GM15510 (cell line): Measurements from ENCODE around the gene MINDY3.

Experiments used
- POLR2A ChIP-seq: IDR thresholded peaks from 3 replicates; pipeline ENCODE4 v1.6.1; 2011; ENCODE audit warnings: borderline replicate concordance; ENCODE audit not compliant: insufficient read length; ENCODE audit errors: extremely low read depth

The MINDY3 gene

GRCh38 chr10:15863323-15863722 is 3.0 kb upstream of the MINDY3 start:
- TF ChIP-seq POLR2A, result no peak

GRCh38 chr10:15860692-15861201 is 440 bp upstream of the MINDY3 start:
- TF ChIP-seq POLR2A, result no peak

- no peak for TF ChIP-seq POLR2A
These were observed 800 bp downstream of the MINDY3 start for GRCh38 chr10:15859509-15859905.

GRCh38 chr10:15858861-15859281 is 1.4 kb downstream of the MINDY3 start:
- TF ChIP-seq POLR2A, result no peak

GRCh38 chr10:15857107-15857575 is 3.2 kb downstream of the MINDY3 start:
- no peak for TF ChIP-seq POLR2A

DNA sequence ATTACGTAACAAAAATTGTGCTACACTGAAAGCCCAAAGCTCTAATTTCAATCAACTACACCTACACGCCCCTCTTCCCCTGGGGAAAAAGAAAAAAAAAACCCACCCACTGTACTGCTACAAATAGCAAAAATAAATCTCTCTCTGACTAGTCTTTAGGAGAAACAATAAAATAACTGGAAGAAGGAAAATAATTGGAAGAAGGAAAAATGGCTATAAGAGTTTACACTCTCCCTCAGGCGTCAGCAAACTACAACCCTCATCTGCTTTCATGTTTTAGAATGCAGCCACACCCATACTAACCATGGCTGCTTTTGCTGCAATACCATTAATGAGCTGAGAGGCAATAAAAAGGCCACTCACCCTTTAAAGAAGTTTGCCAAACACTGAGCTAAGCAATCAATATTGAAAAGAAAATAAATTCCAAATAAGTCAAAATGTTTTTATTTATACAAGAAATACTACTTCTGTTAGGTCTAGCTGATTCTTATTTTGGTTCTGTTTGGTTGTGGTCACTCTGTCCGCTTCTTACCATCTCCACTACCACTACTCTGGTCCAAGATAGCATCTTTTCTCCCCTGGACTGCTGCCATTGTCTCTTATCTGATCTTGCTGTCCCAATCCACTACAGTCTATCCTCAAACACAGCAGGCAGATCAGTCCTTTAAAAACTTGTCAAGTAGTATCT is 3.8 kb downstream of the MINDY3 start:
- no peak for TF ChIP-seq POLR2A

DNA sequence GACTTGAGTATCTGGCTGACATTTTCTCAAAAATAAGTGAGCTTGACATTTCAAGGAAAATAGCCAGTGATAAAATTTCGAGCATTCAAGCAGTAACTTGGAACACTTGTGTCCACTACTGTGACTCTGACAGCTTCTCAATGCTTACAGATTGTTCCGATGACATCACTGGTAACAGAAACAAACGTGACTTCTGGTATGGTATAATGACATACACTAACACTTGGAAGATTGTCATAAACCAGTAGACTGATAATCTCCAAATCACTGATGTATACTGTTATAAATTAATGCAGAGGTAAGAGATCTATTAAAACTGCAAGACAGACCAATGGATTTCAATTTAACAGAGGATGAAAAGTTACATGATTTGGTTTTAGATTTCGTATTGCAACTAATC is 6.5 kb downstream of the MINDY3 start:
- no peak for TF ChIP-seq POLR2A

GRCh38 chr10:15852111-15852557 is 8.2 kb downstream of the MINDY3 start:
- TF ChIP-seq POLR2A, result no peak

GRCh38 chr10:15849316-15849715 is 11.0 kb downstream of the MINDY3 start:
- no peak for TF ChIP-seq POLR2A

GRCh38 chr10:15847481-15847880 is 12.8 kb downstream of the MINDY3 start:
- no peak for TF ChIP-seq POLR2A

GRCh38 chr10:15844517-15844916 is 15.8 kb downstream of the MINDY3 start:
- TF ChIP-seq POLR2A, result no peak

- no peak for TF ChIP-seq POLR2A
These were observed 16.6 kb downstream of the MINDY3 start for GRCh38 chr10:15843695-15844094.

DNA sequence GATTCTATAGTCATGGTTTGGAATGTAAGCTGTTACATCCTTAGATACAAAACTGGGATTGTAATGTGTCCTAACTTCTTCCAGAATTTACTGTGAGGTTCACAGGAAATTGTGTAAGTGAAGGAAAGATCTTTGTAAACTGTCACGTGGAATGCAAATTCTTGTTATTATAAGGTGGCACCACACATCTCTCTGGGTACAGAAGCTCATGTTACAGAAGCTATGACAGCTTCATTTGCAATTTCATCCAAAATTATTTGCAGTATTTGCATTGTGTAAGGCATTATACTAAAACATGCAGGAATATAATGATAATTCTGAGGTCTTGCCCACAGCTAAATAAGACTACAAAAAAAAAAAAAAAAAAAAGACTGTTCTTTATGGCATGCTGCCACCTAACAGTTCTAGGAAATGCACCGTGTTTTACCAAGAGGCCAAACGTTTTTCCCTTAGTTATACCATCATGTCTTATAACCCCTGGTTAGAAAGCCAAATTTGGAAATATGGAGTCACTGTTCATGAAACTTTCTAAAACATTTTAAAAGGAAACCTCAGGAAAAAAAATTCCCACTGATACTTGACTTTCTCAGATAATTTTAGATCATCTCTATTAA is 17.6 kb downstream of the MINDY3 start:
- TF ChIP-seq POLR2A, result no peak

DNA sequence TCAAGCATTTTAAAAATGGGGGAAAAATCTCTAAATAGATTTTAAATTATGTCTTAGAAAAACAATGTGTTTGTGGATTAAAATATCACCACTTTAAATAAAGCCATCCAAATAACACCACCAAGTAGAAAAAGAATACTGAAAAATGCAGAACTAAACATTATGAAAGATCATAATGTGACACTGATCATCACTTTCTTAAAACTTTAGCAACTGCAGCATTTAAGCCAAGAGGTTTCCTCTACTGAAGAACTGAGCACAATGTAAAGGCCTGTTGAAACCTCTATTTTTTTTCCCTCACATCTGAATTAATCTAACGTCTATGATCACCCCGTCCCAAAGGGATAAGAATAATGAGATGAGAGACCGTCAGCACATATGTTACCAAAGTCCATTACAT is 18.6 kb downstream of the MINDY3 start:
- TF ChIP-seq POLR2A, result no peak

- no peak for TF ChIP-seq POLR2A
These were observed 23.5 kb downstream of the MINDY3 start for GRCh38 chr10:15836807-15837206.

GRCh38 chr10:15829495-15829894 is 30.8 kb downstream of the MINDY3 start:
- no peak for TF ChIP-seq POLR2A

DNA sequence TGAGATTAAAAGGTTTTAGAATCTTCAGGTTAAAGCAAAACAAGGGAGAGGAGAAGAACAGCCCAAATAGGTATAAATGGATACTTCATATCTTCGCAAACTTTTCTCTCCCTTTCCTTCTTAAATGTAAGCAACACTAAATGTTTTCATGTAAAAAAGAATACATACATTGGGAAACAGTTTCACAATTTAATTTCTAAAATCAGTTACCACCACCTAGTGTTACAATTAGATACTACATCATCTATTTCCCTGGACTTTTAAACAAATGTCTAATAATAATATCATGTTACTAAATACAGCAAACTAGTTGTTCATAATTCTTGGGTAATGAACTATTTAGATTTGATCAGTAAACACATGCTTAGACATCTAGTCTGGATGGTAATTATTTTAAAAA is 35.8 kb downstream of the MINDY3 start:
- no peak for TF ChIP-seq POLR2A

DNA sequence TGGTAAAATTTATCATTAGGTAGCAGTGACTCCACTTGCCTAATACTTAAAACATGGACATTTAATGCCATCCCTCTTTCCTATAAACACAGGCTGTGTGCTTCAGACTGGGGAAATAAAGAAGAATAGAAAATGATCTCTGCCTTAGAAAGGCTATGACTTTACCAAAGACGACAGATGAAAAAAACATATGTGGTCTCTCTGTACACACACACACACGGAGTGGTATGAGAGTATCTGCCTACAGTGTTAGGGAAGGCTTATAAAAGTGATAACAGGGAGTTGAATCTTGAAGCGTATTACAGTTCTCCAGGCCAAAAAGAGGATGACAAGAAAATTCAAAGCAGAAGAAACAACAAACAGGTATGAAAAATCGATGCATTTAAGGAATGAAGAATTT is 38.2 kb downstream of the MINDY3 start:
- no peak for TF ChIP-seq POLR2A
